Fibroblast of the conjunctiva (primary cell): ENCODE measurements around the gene PHF12.

Source experiments
- DNase-seq: peaks from one replicate; pipeline ENCODE4 v3.0.0-alpha.2; 2010; ENCODE audit warnings: low read depth

Gene PHF12

DNA sequence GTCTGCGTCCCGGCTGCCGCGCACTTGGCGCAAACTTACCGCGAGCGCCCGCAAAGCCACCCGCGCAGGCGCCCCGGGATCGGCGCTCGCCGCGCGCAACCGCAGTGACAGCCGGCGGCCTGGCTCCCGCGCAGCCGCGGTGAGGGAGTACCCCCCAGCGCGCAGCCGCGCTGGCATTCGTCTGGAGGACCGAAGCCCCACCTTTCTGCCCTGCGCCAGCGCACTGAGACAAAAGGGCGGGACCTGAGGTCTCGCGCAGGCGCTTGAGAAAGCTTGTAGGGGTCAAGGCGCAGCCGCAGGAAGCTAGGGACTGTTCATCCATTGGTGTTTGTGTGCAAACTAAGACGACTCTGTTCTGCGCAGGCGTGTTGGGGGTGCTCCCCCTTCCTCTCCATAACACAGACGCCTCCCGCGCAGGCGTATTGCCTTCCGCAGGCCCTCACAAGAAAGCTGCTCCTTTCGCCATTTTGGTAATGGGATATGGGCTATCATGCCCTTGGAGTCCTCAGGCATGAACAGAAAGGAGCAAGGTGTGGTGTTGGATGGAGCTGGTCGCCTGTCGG is at the start of gene PHF12:
PHF12 (minus strand) TSS at position 91 of the 563 bp plus-strand sequence. CDS start 558 bp downstream, outside the sequence.
- DNase-seq = peak; percentile 100

DNA sequence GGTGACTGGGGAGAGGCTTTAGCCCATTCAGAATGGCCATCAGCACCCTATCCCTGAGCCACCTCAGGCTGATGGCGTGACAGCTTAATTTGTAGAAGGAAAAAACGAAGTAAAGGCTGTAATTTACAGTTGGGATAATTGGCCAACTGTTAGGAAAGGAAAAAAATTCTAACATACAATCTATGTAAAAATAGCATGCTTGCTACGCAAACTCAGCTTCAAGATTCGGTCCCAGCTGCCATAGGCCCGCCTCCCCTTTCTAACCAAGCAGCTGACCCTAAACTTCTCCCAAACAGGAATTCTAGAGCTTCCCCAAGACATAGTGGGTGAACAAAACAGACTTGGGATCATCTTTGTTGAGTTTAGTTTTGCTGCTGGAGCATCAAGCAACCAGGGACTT is 49.7 kb upstream of the PHF12 start:
- DNase-seq = no peak

DNA sequence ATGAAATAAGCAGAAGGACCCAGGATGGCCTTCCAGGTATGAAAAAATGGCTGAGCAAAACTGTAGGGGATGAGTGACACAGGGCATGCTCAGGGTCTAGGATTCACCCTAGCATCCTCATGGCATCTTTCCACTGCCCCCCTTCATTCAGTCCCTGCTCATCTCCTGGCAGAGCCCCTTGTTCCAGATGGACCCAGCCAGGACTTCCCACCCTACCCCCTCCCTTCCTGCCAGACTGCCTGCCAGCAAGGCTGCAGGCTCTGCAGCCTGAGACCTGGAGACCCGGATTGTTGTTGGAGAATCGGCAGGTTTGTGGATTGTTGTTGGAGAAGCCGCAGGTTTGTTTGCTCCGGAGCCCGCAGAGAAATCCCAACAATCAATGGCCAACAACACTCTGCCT is 47.9 kb upstream of the PHF12 start:
- DNase-seq = no peak

DNA sequence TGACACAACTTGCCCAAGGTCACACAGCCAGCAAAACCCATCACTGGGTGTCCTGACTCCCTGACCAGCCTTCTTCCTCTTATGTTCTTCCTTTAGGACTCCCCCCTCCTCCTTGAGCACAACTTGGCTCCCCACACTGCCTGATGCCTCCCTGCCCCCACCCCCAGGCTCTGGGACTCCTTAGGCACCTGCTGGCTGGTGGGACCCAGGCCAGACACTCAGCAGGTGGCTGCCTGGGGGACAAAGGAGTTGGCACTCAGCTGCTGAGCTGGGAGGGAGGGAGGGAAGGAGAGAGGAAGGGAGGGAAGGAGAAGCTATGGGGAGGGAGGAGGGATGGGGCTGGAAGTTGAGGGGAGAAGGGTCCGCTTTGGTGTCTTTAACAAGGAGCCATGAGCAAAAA is 46.5 kb upstream of the PHF12 start:
- no peak for DNase-seq

DNA sequence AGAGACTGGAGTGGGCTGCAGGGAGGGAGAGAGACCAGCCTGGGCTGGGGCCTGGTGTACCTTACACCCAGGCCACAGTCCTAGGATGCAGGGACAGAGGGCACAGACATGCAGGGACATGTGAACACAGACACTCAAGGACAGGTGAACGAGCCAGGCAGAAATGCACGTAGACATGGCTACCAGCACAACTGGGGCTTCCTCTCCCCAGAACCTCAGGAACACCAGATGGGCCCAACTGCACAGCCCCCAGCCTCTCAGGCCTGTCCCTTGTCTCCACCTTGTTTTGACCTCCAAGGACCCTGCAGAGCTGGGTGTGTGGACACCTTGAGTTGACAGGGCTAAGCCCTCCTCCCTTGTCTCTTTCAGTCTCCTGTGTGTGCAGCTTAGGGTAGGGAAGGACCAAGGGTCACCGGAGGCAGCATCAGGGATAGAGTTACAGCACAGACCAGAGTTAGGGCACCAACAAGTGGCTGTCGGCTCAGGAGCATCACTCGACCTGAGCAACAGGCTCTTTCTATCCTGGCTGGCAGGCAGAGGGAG is 45.3 kb upstream of the PHF12 start:
- no peak for DNase-seq

DNA sequence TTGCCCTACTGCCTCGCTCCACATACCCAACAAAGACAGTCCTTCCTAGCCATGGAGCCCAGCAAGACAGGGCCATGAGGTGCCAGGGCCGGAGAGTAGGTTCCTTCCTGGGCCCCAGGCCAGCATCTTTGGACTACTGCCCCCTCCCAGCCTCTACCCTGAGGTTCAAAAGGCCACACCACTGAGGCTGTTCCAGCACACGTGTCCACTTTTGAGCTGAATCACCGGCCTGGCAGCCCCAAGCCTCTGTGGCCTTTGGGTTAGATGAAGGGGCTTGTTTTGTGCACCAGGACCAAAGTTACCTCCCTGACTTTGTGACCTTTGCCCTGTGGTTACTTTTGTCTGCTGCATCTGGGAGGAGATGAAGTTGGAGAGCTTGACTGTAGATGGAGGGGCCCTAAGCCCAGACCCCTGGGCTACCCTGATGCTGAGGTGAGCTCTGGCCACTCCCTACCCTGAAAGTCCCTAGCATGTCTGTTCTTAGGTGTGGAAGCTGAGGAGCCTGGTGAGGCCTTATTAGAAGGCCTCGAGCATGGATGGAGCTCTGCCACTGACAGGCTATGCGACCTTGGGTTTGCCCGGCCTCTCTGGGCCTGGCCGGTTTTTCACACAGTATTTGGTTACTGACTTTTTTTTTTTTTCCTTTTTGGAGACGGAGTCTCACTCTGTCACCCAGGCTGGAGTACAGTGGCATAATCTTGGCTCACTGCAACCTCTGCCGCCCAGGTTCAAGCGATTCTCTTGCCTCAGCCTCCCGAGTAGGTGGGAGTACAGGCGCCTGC is 42.5 kb upstream of the PHF12 start:
- no peak for DNase-seq

DNA sequence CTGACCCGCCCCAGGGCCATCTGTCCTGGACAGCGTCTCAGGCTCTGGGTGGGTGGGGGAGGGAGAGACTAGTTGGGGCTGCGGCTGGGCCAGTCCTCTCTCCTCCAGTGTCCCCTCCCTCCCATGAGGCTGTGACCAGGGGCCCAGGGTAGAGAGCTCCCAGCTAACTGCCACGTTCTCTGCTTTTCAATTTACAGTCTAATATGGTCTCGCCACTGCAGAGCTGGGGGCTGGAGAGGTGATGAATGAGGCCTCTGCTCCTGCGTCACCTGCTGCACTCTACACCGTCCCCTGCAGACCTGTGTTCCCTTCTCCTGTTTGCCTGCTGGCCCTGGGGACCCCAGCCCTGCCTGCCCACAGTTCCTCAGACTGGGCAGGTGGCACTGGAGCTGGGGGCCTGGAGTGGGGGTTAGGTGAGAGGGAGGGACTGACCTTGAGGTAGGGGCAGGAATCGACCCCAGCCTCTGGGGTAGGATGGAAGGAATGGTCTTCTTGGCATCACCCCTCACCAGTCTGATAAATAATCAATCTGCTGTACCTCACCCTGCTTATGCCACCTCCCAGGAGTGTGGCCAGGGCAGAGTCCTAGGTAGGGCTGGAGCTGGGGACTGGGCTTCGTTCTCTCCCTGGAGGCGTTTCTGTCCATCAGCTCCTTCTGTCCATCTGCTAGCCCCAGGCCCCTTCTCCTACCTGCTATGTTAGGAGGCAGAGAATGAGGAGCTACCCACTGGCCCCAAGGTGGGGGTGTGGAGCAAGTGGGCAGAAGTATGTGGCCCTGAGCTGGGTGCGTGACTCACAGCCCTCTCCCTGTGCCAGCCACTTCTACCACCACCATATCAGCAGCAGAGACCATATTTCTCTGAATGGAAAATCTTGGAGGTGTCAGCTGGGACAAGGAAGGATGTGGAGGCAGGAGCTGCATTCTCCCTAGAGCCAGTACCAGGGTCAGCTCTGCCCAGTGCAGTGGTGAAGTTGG is 41.6 kb upstream of the PHF12 start:
- DNase-seq = no peak

DNA sequence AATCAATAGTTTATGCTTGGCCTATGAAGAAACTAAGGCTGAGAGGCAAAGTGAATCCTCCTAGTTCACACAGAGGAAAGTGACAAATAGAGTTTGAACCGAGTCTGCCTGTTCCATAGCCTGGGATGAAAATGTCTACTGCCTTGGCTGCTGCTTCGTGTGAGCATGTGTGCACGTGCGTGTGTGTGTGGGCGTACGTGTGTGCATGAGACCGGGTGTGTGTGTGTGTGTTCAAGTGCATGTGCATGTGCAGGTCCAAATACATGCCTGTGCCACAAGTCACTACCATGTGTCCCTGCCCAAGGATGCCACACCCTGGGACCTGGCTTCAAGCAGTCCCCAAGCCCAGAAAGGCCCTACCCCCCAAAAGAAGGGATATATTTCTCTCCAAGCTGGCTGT is 40.9 kb upstream of the PHF12 start:
- DNase-seq = no peak

DNA sequence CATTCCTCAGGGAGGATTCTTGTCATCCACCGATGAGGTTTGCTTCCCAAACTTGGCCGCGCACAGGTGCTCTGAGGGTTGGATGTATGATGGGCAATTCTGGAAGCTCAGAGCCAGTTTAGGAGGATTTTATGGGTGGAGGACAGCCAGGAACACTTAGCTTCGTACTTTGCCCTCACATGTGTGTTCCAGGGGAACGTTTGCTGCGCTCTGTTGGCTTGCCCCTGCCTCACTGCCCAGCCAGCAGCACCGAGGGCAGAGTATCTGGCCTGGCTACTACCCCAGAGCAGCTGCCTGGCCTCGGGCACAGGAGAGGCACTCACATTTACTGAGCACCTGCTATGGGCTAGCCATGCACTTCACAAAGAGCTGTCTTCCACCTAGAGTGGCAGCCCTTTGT is 40.5 kb upstream of the PHF12 start:
- DNase-seq = no peak

DNA sequence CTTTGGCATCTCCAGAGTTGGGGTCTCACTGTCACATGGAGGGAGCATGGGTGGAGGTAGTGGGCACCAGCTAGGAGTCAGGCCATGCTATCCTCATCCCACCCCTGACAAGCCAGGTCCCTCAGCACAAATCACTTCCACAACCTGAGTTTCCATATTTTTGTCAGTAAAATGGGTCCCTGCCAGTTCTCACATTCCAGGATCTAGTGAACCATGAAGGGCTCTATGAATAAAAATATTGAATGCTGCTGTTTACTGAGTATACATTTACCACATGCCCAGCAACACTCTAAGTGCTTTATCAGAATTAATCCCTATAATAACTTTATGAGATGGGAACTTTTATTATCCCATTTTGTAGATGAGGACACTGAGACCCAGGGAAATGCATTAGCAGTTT is 37.7 kb upstream of the PHF12 start:
- DNase-seq = no peak

DNA sequence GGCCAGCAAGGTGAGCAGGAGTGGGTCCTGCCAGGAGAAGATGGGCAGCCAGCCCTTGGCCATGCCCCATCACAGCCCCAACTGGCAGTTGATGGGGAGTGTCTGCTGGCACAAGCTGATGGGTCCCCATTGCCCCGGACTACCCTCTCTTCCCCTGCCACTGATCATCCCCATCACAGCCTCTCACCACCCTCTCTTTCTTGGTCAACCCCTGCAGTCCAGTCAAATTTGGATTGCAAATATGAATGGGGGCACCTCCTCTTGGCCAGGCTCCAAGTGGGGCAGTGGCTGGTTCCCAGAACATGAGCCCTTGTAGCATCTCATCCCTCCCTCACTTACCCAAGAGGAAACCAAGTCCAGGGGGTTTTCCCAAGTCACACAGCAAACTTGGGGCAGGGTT is 37.2 kb upstream of the PHF12 start:
- no peak for DNase-seq

DNA sequence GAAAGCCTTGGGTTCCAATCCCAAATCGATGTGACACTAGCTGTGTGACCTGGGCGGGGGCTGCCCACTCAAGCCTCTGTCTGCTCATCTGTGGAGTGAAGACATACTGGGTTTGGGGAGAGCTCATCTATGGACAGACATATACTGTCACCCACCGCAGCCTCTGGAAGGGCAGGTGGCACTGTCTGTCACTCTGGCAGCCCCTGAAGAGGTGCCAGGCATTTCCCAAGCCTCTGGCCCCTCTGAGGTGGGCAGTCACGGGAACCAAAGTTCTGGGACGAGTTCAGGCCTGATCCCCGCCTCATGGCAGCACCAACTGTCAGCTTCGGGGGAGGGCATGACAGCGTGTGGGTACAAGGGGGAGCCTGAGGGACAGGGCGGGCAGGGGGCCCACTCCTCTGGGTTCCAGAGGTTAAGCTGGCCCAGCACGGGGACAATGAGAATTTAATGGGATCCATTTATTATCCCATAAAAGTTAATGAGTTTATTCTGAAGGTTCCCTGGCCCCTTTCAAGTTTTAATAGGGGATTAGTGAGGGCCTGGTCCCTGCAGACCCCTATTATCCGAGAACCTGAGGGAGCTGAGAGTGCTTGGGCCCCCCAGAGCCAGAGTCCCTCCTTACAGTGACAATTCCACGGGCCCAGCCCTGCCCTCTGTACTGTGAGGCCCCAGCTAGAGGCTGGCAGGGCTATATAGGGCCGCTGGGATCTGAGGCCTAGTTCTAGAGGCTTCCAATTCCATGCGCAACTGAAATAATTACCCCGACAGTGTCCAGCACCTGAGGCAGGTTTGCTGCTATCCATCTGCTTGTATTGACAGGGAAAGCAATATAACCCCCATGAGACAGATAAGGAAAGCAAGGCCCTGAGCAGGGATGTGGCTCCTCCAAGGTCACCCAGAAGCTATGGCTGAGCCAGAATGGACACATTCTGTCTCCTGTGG is 35.7 kb upstream of the PHF12 start:
- DNase-seq = no peak

DNA sequence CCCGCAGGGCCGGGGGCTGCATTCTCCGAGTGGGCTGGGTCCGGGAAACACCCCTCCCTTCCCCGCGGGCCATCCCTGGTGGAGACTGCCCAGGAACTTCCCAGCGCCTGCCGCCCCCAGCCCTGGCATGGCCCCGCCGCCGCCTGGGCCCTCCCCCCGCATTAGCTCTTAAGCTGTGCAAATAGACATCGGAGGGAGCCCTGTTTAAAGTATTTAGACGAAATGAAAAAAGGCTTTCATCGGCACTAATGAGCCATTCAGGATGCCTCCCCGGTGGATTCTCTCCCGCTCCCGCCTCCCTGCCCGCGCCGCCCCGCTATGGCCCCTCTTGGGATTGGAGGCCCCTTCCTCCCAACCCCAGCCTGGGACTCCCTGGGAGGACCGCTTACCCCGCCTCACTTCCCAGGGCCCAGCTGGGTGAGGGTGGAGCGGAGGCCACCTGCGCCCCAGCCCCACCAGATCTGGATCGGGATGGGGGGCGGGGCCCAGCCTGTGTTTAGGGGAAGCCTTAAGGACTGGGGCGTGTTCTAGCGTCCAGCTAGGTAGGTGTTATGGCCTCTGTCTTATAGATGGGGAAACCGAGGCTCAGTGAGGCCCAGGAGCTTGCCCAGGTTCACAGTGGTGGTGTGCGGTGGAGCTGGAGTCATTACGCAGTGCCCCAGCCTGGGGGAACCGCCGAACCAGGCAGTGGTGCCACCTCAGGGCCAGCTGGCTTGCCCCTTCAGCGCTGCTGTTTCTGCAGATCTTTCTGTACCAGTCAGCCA is 34.8 kb upstream of the PHF12 start:
- no peak for DNase-seq

DNA sequence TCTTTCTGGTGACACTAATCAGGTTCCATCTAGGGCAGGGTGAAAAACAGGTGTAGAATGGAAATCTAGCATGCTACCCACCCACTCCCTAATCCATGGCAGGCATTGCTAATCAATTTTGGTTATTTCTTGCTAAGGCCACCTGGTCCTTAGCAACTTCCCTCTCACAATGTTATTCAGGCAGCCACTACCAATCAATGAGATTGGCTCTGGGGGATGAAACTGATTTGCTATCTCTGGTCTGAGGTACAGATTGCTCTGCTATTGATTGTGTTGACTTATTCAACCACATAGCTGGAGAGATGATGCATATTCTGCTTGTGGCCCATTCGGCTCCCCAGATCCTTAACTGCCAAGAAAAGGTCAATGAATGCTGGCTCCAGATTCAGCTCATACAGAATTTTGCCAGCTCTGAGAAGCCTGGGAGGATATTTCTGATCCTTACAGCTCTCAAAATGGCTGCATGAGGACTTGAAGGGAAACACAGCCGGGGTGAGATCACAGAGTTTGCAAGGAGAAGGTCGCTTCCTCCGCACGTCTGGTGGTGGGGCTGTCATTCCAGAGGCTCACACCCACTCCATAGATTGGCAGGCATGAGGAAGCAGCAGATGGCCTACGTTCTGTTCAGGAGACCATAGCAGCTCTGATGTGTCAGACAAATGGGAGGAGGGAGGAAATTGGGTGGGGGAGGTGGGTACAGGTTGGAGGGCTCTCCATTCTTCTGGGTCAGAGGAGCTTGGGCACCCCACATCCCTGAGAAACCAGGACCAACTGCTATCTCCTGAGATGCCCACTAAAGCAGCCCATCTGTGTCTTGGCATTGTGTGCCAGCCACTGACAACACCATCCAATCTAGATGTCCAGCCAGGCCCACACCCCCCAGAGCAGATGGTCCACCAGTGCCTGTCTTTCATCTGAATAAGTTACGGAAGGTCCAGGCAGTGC is 32.2 kb upstream of the PHF12 start:
- no peak for DNase-seq

DNA sequence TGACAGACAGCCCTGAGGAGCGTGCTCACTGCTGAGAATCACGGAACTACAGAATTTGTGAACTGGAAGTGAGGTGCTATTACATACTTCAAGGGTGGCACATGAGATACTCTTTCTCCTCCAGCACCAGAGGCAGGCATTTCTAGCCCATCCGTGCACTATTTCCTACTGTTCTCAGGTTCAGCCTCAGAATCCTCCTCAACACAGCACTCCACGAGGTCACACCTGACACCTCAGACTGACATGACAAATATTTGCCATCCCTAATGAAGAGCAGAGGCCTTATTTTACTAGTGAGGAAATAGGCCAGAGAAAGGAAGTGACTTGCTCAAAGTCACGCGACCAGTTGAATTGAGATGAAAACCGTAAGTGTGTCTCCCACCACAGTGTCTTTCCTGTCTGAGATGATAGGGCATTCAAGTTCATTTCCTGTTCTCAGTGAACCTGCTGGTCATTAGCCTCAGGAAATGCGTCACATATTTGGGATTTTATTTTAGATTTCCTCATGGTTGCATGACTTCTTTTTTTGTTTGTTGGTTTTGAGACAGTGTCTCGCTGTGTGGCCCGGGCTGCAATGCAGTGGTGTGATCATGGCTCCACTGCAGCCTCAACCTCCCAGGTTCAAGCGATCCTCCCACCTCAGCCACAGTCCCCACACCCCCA is 30.9 kb upstream of the PHF12 start:
- DNase-seq = no peak

DNA sequence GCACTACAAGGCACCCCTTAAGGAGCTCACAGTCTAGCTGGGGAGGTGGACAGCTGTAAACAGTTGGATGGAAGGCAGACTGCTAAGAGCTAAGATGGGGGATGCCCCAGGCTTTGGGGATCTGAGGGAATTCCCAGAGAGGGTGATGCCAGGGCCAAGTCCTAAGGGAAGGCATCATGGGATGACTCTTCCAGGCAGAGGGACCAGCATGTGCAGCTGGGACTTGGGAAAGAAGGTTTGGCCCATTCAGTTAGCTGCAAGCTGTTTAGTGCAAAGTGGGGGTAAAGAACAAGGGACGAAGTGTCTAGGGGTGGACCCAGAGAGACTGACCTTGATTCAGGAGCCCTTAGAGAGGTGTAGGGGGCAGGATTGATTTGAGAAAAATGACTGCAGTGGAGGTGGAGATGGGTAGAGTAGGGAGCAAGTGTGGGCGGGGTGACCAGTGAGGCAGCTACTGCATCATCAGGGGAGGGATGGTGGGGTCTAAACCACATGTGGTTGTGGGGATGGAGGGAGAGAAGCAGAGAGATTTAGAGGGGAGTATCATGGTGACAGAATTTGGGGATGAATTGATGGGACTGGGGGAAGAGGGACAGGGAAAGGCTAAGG is 27.1 kb upstream of the PHF12 start:
- no peak for DNase-seq

DNA sequence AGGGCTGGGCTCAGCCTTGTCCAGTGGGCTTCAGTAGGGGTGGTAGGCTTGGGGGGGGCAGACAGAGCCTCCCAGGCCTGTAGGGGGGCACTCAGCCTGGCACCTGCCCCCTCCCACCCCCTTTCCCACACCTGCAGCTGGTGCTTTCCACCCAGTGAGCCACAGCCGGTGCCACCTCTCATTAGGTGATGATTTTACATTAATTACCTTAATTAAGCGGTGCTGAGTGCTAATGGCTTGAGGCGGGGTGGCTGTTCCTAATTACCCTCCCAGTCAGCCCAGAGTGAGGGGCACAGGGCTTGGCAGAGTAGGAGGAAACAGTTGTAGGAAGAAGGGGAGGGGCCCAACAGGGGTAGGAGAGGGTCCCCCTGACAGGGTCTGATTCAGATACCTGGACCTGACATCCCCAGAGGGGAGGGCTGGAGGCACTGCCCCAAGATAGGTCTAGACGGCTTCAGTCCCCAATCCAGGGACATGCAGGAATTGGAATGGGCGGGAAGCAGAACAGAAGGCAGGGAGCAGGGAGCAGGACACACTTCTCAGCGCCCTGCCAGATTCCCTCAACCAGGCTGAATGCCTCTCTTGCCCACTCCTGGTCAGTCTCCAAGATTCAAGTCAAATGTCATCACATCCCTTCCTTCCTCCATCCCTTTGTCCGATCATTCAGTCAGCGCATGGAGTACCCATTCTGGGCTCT is 26.5 kb upstream of the PHF12 start:
- DNase-seq = no peak

DNA sequence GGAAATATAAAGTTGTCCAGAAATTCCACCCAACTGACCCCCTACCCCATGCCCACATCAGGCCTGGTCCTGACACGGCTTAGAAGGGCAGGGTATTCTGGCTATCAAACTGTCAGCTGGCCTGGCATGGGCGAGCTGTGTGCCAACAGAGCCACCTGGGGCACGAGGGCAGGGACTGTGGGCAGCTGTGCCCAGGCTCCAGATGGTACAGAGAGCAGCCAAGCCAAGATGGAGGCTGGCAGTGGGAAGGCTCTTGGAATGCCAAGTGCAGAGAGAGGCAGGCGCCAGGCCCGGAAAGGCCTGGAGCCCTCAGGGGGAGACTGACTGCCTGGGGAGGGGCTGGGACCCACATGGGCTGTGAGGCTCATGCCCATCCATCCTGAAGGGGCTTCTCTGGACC is 24.3 kb upstream of the PHF12 start:
- DNase-seq = no peak
